Nephron progenitor cell (in vitro differentiated cells): Measurements from ENCODE around the gene KRT75.
A peak's percentile ranks its signal among the peaks of the same experiment; 100 is the strongest.

Source experiments
- DNase-seq: peaks from one replicate; pipeline ENCODE4 v3.0.0; 2021
- H3K27ac Mint-ChIP-seq: 2 replicates; pipeline ENCODE4 v1.8.0; 2021; ENCODE audit warnings: mild to moderate bottlenecking, moderate library complexity, mixed read lengths
- H3K27me3 Mint-ChIP-seq: 2 replicates; pipeline ENCODE4 v1.8.0; 2021; ENCODE audit warnings: mild to moderate bottlenecking, low read depth, mixed read lengths; ENCODE audit not compliant: poor library complexity
- H3K36me3 Mint-ChIP-seq: 2 replicates; pipeline ENCODE4 v1.8.0; 2021; ENCODE audit warnings: low read depth, mixed read lengths
- H3K4me1 Mint-ChIP-seq: 2 replicates; pipeline ENCODE4 v1.8.0; 2021; ENCODE audit warnings: mixed read lengths
- H3K4me3 Mint-ChIP-seq: 2 replicates; pipeline ENCODE4 v1.8.0; 2021; ENCODE audit warnings: mild to moderate bottlenecking, moderate library complexity, mixed read lengths
- H3K9me3 Mint-ChIP-seq: 2 replicates; pipeline ENCODE4 v1.8.0; 2021; ENCODE audit warnings: mild to moderate bottlenecking, moderate library complexity, mixed read lengths
- TF ChIP-seq, protein P1 (sequence below): fragments of 200-600 bp; sonication (generic); IDR thresholded peaks from 2 replicates; pipeline ENCODE4 v1.5.0; 2021; ENCODE audit warnings: antibody characterized with exemption

Gene KRT75

DNA sequence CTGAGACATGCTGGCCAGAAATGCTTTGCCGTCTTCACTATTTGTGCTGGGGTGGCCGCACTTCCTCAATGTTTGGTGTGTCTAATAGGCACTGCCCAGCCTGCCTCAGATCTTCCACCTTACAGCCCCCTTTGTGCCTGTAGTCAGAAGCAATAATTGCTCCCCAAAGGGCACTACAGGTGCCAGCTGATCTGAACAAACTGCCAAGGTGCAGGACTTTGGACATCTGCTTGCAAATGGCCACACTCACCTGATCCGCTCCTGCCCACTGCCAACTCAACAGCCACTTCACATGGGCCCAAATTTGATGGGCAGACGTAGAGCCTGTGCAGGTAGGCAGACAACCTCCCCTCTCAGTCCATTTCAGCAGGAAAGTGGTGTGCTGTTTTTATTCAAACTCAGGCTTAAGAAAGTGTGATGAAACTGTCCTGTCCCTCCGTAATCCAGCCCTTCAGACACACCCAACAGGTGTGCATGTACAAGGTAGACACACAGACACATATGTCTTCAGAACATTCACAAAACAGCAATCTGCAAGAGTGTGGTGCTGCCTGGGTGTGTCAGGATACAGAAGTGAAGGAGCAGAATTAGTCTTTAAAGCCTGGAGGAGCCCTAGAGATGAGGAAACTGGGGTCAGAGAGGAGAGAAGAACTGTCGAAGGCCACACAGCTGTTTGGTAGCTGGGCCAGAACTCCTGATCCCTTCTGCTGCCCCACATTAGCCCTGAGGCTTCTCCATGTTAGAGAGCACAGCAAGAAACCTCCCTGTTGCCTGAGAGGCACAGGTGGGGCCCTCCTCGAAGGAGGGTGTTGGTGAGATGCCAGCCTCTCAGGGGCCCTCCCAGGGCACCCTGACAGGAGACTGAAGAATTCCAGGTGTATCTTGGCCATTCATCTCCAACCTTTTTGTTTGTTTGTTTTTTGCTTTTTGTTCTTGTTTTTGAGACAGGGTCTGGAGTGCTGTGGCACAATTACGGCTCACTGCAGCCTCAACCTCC lies 4.4 kb upstream of the KRT75 start:
- peaks cover 4% of the 10 kb centered on the region for H3K27me3 Mint-ChIP-seq
- H3K4me1 Mint-ChIP-seq: peaks cover 49% of the 10 kb centered on the region
- H3K36me3 Mint-ChIP-seq: no peaks in the 10 kb centered on the region
- DNase-seq: no peak
- no peaks in the 10 kb centered on the region for H3K9me3 Mint-ChIP-seq
- TF ChIP-seq, protein P1, sequence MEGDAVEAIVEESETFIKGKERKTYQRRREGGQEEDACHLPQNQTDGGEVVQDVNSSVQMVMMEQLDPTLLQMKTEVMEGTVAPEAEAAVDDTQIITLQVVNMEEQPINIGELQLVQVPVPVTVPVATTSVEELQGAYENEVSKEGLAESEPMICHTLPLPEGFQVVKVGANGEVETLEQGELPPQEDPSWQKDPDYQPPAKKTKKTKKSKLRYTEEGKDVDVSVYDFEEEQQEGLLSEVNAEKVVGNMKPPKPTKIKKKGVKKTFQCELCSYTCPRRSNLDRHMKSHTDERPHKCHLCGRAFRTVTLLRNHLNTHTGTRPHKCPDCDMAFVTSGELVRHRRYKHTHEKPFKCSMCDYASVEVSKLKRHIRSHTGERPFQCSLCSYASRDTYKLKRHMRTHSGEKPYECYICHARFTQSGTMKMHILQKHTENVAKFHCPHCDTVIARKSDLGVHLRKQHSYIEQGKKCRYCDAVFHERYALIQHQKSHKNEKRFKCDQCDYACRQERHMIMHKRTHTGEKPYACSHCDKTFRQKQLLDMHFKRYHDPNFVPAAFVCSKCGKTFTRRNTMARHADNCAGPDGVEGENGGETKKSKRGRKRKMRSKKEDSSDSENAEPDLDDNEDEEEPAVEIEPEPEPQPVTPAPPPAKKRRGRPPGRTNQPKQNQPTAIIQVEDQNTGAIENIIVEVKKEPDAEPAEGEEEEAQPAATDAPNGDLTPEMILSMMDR: no peak
- no peak overlapping the region for H3K27ac Mint-ChIP-seq
- H3K4me3 Mint-ChIP-seq: no peak overlapping the region

DNA sequence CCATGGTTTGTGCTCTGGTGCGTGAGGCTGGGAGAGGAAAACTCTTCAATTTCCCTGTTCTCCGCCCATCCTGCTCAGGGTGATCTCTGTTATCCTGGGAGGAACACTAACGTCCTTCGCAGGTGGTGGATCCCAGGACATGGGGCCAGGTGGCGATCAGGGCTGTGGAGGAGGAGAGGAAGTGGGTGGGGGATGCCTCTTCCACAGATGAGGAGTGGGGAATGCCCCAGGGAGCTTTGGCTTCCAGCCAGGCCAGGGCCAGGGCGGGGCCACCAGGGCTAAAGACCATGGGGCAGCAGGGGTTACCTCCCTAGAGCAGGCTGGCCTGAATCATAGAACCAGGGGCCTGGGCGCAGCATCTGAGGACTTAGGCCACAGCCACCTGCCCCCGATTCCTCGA lies 3.3 kb upstream of the KRT75 start:
- Mint-ChIP-seq H3K36me3 (no peaks in the 10 kb centered on the region), H3K4me1 (peaks cover 38% of the 10 kb centered on the region), H3K27ac (no peak overlapping the region), H3K9me3 (no peaks in the 10 kb centered on the region), H3K27me3 (peaks cover 4% of the 10 kb centered on the region), H3K4me3 (no peak overlapping the region)
- TF ChIP-seq, protein P1: no peak
- no peak for DNase-seq

DNA sequence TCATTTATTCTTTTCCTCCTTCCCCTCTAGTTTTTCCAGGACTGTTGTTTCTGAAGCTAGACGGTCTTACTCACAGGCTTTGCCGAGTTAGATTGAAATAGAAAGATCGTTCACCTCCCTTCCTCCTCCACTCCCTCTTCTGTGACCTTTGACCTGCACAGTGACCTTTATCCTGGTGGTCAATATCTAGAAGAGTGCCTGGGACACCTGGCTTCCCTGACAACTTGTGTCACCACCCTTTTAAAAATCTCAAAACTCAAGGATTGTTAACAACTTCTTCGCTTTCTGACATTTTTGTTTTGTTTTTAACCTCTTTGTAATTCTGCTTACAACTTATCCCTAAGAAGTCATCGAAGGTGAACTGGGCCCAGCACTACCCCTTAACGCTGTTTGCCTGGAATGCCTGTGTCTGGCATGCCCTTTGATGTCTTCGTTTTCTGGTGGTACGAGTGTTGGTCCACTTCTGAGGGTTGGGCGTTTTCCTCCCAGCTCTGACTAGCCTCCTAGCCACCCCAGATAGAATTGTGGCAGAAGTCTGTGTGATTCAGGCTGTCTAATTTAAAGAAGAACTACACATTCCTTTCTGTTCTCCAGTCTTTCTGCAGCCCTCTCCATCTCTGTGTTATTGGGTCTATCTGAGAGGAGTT lies 2.8 kb upstream of the KRT75 start:
- H3K27ac Mint-ChIP-seq: peak overlapping the region; percentile 29
- H3K9me3 Mint-ChIP-seq: no peaks in the 10 kb centered on the region
- peaks cover 32% of the 10 kb centered on the region for H3K4me1 Mint-ChIP-seq
- H3K27me3 Mint-ChIP-seq: peaks cover 4% of the 10 kb centered on the region
- no peak for DNase-seq
- TF ChIP-seq, protein P1: no peak
- no peaks in the 10 kb centered on the region for H3K36me3 Mint-ChIP-seq
- H3K4me3 Mint-ChIP-seq: no peak overlapping the region

DNA sequence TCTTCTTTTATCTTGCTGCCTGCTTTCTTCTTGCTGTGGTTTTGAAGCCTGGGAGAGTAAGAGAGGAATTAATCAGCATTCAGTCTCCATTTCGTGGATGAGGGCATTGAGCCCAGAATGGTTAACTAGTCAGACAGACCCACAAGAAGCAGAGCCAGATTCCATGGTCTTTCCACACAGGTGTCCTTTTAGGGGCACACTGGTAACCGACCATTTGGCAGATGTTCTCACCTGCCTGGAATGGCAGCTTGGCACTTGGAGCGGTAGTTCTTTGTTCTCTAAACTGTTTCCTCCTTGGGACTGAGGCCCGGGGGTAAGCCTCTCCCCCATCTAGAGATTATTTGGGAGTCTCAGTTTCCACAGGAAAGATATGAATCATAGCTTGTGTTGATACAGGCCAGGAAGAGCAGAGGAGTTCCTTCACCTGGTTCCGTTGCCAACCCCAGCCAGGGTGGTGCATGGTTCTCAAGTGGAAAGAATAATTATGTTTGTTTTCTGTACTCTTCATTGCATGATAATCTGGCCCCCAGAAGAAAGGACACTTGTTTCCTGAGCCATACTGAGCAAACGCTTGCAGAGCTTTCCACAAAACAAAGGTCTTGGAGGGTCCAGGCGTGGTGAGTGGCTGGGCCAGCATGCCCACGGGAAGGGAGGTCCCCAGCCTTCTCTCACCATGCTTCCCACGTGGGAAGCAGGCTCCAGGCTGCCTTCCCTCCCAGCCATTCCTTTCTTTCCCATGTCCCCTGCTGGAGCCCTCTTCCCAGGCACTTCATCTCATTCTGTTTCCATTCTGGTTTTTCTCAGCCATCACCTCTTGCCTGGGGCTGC lies 2.0 kb upstream of the KRT75 start:
- no peak overlapping the region for H3K4me3 Mint-ChIP-seq
- H3K9me3 Mint-ChIP-seq: no peaks in the 10 kb centered on the region
- no peak for DNase-seq
- H3K27ac Mint-ChIP-seq: no peak overlapping the region
- TF ChIP-seq, protein P1: no peak
- no peaks in the 10 kb centered on the region for H3K36me3 Mint-ChIP-seq
- H3K27me3 Mint-ChIP-seq: peaks cover 4% of the 10 kb centered on the region
- H3K4me1 Mint-ChIP-seq: peaks cover 25% of the 10 kb centered on the region

DNA sequence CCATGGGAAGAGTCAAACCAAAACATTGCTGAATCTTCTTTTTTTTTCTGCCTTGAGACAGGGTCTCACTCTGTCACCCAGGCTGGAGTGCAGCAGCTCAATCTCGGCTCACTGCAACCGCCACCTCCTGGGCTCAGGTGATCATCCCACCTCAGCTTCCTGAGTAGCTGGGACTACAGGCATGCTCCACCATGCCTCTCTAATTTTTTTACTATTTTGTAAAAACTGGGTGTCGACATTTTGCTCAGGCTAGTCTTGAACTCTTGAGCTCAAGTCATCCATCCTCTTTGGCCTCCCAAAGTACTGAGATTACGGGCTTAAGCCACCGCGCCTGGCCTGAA lies 1.5 kb upstream of the KRT75 start:
- Mint-ChIP-seq H3K4me1 (peaks cover 19% of the 10 kb centered on the region), H3K27ac (no peak overlapping the region), H3K27me3 (peaks cover 8% of the 10 kb centered on the region), H3K4me3 (no peak overlapping the region), H3K36me3 (no peaks in the 10 kb centered on the region), H3K9me3 (no peaks in the 10 kb centered on the region)
- no peak for DNase-seq
- TF ChIP-seq, protein P1: no peak
